CD14-positive monocyte (primary cell): ENCODE results near the gene PTPN14. TPM values are rescaled to one million over a fixed set of nuclear protein-coding genes. Genes with fewer than 3 reads are reported as not detected.

ENCODE experiments used
- DNase-seq, 3 donors: peaks; one replicate each; pipeline ENCODE4 v3.0.0-alpha.2; 2011 to 2022
- H2AFZ ChIP-seq: 2 replicates; pipeline ENCODE4 v1.6.0; 2012; ENCODE audit warnings: mild to moderate bottlenecking, low read depth, low read length, inconsistent platforms; ENCODE audit not compliant: insufficient read depth, poor library complexity, severe bottlenecking
- H3K27ac ChIP-seq, 2 donors: 1 replicate in 1 of 2; 2 replicates in 1 of 2; pipeline ENCODE4 v1.5.1; 2012 to 2013; ENCODE audit warnings: low read length in 2 of 2, control low read depth in 1 of 2, inconsistent platforms in 1 of 2, low read depth in 1 of 2, mild to moderate bottlenecking in 1 of 2
- H3K27me3 ChIP-seq, 2 donors: one replicate each; pipeline versions ENCODE4 v1.6.0 to v1.6.1; 2011 to 2013; ENCODE audit warnings: low read length in 2 of 2; ENCODE audit not compliant: control insufficient read depth in 2 of 2, insufficient read depth in 2 of 2
- H3K36me3 ChIP-seq, 2 donors: replicated peaks in 1 of 2; 1 replicate in 1 of 2; 2 replicates in 1 of 2; pipeline versions ENCODE4 v1.5.1 to v1.6.1; 2012 to 2013; ENCODE audit warnings: low read length in 2 of 2, control low read depth in 1 of 2, inconsistent platforms in 1 of 2, mild to moderate bottlenecking in 1 of 2; ENCODE audit not compliant: insufficient read depth in 2 of 2, control insufficient read depth in 1 of 2
- H3K4me1 ChIP-seq, 2 donors: 1 replicate in 1 of 2; 2 replicates in 1 of 2; pipeline versions ENCODE4 v1.5.1 to v1.6.1; 2012 to 2013; ENCODE audit warnings: low read length in 2 of 2, control low read depth in 1 of 2, inconsistent platforms in 1 of 2, mild to moderate bottlenecking in 1 of 2, moderate library complexity in 1 of 2; ENCODE audit not compliant: insufficient read depth in 2 of 2, control insufficient read depth in 1 of 2
- H3K4me2 ChIP-seq: replicated peaks from 2 replicates; pipeline ENCODE3; 2012; ENCODE audit warnings: low read length, moderate library complexity, mild to moderate bottlenecking; ENCODE audit not compliant: poor library complexity, severe bottlenecking; ENCODE audit errors: extremely low read depth
- H3K4me3 ChIP-seq, 3 experiments: fragments of 200-600 bp in 1 of 3; sonication (generic) in 1 of 3; replicated peaks in 1 of 3; 1 replicate in 2 of 3; 2 replicates in 1 of 3; pipeline ENCODE4 v1.5.1; 2011 to 2013; ENCODE audit warnings: low read length in 3 of 3, mild to moderate bottlenecking in 3 of 3, control low read depth in 2 of 3, low read depth in 2 of 3, inconsistent platforms in 1 of 3, moderate library complexity in 1 of 3
- H3K79me2 ChIP-seq: 2 replicates; pipeline ENCODE4 v1.6.0; 2012; ENCODE audit warnings: mild to moderate bottlenecking, control low read depth, inconsistent platforms, low read length, moderate library complexity; ENCODE audit not compliant: insufficient read depth
- H3K9ac ChIP-seq: 2 replicates; pipeline ENCODE4 v1.6.0; 2017; ENCODE audit warnings: low read length, mild to moderate bottlenecking; ENCODE audit not compliant: insufficient read depth, poor library complexity, severe bottlenecking
- H3K9me3 ChIP-seq, 2 donors: replicated peaks in 1 of 2; 1 replicate in 1 of 2; 2 replicates in 1 of 2; pipeline versions ENCODE4 v1.5.1 to v1.6.1; 2012 to 2013; ENCODE audit warnings: low read length in 2 of 2, control low read depth in 1 of 2; ENCODE audit not compliant: control insufficient read depth in 1 of 2, insufficient read depth in 1 of 2
- H4K20me1 ChIP-seq: 2 replicates; pipeline ENCODE4 v1.6.0; 2012; ENCODE audit warnings: mild to moderate bottlenecking, low read length, control low read depth, moderate library complexity; ENCODE audit not compliant: insufficient read depth
- H3K27ac Mint-ChIP-seq, 7 donors: one replicate each; pipeline ENCODE4 v1.8.0; 2020; ENCODE audit warnings: mild to moderate bottlenecking in 7 of 7, mixed read lengths in 7 of 7, moderate library complexity in 6 of 7, inconsistent platforms in 2 of 7
- H3K27me3 Mint-ChIP-seq, 3 donors: one replicate each; pipeline ENCODE4 v1.8.0; 2021 to 2022; ENCODE audit warnings: low read depth in 3 of 3, mild to moderate bottlenecking in 3 of 3, mixed read lengths in 3 of 3, moderate library complexity in 3 of 3, inconsistent platforms in 1 of 3
- H3K36me3 Mint-ChIP-seq, 2 donors: one replicate each; pipeline ENCODE4 v1.8.0; 2020; ENCODE audit warnings: mixed read lengths in 2 of 2, inconsistent platforms in 1 of 2, mild to moderate bottlenecking in 1 of 2
- H3K4me1 Mint-ChIP-seq: one replicate; pipeline ENCODE4 v1.8.0; 2020; ENCODE audit warnings: mild to moderate bottlenecking, mixed read lengths
- H3K4me3 Mint-ChIP-seq, 2 donors: one replicate each; pipeline ENCODE4 v1.8.0; 2020; ENCODE audit warnings: mild to moderate bottlenecking in 2 of 2, mixed read lengths in 2 of 2, moderate library complexity in 1 of 2
- H3K9me3 Mint-ChIP-seq, 7 donors: one replicate each; pipeline ENCODE4 v1.8.0; 2020 to 2022; ENCODE audit warnings: mixed read lengths in 7 of 7, mild to moderate bottlenecking in 6 of 7, moderate library complexity in 6 of 7, inconsistent platforms in 2 of 7
- CTCF ChIP-seq: fragments of 200-600 bp; IDR thresholded peaks from one replicate; pipeline ENCODE4 v1.8.0; 2022; ENCODE audit warnings: antibody characterized with exemption, mild to moderate bottlenecking
- WGBS: methylation state at CpG from one replicate; pipeline ENCODE4 v1.1.5; 2013; ENCODE audit warnings: missing lambda C conversion rate; ENCODE audit not compliant: insufficient coverage; 5-methylcytosine and 5-hydroxymethylcytosine counted together
- intact Hi-C, 2 donors: fragments of 100-400 bp; cut with micrococcal nuclease; formaldehyde crosslinking; loops; one replicate each; pipeline versions ENCODE4 v1.15.0 to v1.15.1; 2023
- polyA plus RNA-seq, 3 donors: library from polyadenylated mRNA; depleted of rRNA in 1 of 3; unstranded in 2 of 3; stranded (reverse) in 1 of 3; fragments of 300-500 nt in 2 of 3; fragments of >200 nt in 1 of 3; fragmentation: Illumina TruSeq in 2 of 3; gene quantifications; 1 replicate in 2 of 3; 2 replicates in 1 of 3; pipeline ENCODE4 v1.2.3, GENCODE V29; 2012 to 2021

Gene PTPN14
- polyA plus RNA-seq, 3 donors = 0.01 TPM; not detected in 1

DNA sequence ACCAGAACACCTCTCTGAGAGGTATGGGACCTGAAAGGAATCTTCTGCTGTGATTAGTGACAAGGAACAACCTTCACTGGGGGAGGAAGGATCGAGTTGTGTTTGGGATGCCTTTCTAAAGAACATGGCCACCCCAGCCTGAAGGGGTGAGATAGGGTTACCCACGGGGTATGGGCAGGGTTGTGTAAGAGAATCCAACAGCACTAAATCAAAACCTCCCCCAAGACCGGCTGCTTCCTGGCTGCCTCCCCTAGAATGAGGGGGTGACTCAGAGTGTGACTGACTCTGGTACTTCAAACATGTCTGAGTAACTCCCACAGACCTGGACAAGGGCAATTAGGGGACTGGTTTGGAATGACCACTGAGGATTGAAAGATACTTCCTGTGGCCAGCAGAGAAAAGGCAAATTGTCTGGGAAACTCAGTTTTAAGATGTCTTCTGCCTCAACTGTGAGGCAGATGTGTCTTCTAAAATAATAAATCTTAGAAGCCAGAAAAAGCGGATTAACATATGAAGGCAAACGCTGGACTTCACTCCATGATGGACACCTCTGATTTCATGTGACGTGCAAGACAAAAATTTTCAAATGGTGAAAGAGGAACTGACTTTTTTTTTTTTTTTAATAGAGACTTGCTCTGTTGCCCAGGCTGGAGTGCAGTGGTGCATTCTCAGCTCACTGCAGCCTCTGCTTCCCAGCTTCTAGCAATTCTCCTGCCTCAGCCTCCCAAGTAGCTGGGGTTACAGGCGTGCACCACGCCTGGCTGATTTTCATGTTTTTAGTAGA, 6.7 kb upstream of the PTPN14 start:
- H3K27ac Mint-ChIP-seq = no peak overlapping the region
- H4K20me1 ChIP-seq = no peaks in the 10 kb centered on the region
- no peak for TF ChIP-seq CTCF
- no peaks in the 10 kb centered on the region for H3K36me3 Mint-ChIP-seq
- DNase-seq = peak in 2 of 3 donors; percentile 6 to 46
- H3K27me3 ChIP-seq = peaks cover 3 to 7% of the 10 kb centered on the region in 2 donors
- no peak overlapping the region for H2AFZ ChIP-seq
- no peak overlapping the region for H3K4me2 ChIP-seq
- no peaks in the 10 kb centered on the region for H3K36me3 ChIP-seq
- peaks cover 6% of the 10 kb centered on the region for H3K4me1 Mint-ChIP-seq
- H3K9me3 ChIP-seq = no peaks in the 10 kb centered on the region
- H3K27me3 Mint-ChIP-seq = peaks cover 10 to 22% (median 18%) of the 10 kb centered on the region in 3 donors
- WGBS = no CpG with 5 or more reads among the region's 8 CpGs
- intact Hi-C loops = no loop called here
- H3K4me3 ChIP-seq = no peak overlapping the region
- H3K79me2 ChIP-seq = no peaks in the 10 kb centered on the region
- H3K9ac ChIP-seq = no peak overlapping the region
- peaks cover 0 to 5% of the 10 kb centered on the region in 2 donors for H3K4me1 ChIP-seq
- H3K4me3 Mint-ChIP-seq = no peak overlapping the region
- H3K9me3 Mint-ChIP-seq = no peaks in the 10 kb centered on the region
- H3K27ac ChIP-seq = no peak overlapping the region

DNA sequence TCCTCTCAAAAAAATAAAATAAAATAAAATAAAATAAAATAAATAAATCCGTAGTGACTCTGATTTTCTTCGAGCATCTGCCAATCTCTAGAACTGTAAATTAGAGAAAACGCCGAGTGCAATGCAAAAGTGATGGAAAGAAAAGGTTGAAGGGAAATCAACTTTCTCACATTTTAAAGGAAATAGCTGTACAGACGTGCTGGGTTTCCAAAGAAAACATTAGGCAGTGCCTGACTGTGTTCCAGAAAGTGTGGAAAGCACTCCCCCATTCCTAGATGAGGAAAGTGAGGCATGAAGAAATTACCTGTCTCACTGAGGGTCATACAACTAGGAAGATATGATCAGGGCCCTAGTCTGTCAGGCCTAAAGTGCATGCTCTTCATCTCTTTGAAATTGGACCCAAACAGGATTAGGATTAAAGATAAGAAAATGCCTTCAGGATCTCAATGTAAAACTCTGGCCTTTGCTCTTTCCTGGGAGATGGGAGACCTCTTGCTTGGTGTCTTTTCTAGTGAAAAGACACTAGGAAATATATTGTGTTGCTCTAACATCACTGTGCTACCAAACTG, 1.8 kb upstream of the PTPN14 start:
- Mint-ChIP-seq H3K4me1 (peaks cover 18% of the 10 kb centered on the region), H3K4me3 (peak overlapping the region in 1 of 2 donors; percentile 69), H3K9me3 (peaks cover 0 to 15% (median 2%) of the 10 kb centered on the region in 7 donors), H3K27ac (no peak overlapping the region), H3K27me3 (peaks cover 53 to 58% (median 56%) of the 10 kb centered on the region in 3 donors), H3K36me3 (peaks cover 0 to 4% of the 10 kb centered on the region in 2 donors)
- Histone ChIP-seq H3K4me1 (peaks cover 8 to 10% of the 10 kb centered on the region in 2 donors), H3K4me2 (no peak overlapping the region), H3K36me3 (no peaks in the 10 kb centered on the region), H3K9me3 (no peaks in the 10 kb centered on the region), H4K20me1 (no peaks in the 10 kb centered on the region), H3K27ac (no peak overlapping the region), H3K9ac (no peak overlapping the region), H2AFZ (no peak overlapping the region), H3K4me3 (no peak overlapping the region), H3K27me3 (peaks cover 35 to 55% of the 10 kb centered on the region in 2 donors), H3K79me2 (no peaks in the 10 kb centered on the region)
- DNase-seq = no peak
- TF ChIP-seq CTCF = no peak
- WGBS = no CpG with 5 or more reads among the region's 5 CpGs
- intact Hi-C loops = no loop called here
